Body of pancreas (tissue), 4 donors: ENCODE results near the gene TNFSF10. TPM values are rescaled to one million over a fixed set of nuclear protein-coding genes. Genes with fewer than 3 reads are reported as not detected.

ENCODE experiments used
- ATAC-seq: fragments of 150-250 bp; one replicate; pipeline ENCODE4 v1.9.1; 2016
- DNase-seq, 4 donors: peaks; one replicate each; pipeline ENCODE4 v3.0.0-alpha.2; 2019
- H3K27ac ChIP-seq, 4 donors: fragments of 200-600 bp; sonication (generic); 1 replicate in 3 of 4; 2 replicates in 1 of 4; pipeline versions ENCODE4 v1.5.1 to v1.6.1; 2016 to 2019; ENCODE audit warnings: mild to moderate bottlenecking in 1 of 4, mixed read lengths in 1 of 4, moderate library complexity in 1 of 4
- H3K27me3 ChIP-seq, 2 donors: fragments of 200-600 bp; sonication (generic); one replicate each; pipeline ENCODE4 v1.6.0; 2016; ENCODE audit warnings: mild to moderate bottlenecking in 1 of 2
- H3K36me3 ChIP-seq, 2 donors: fragments of 200-600 bp; sonication (generic); replicated peaks in 1 of 2; 2 replicates each; pipeline ENCODE4 v1.5.1; 2016; ENCODE audit warnings: low read depth in 2 of 2; ENCODE audit not compliant: insufficient read depth in 1 of 2
- H3K4me1 ChIP-seq: fragments of 200-600 bp; sonication (generic); one replicate; pipeline ENCODE4 v1.6.0; 2016
- H3K4me3 ChIP-seq, 2 donors: fragments of 200-600 bp; sonication (generic); 1 replicate in 1 of 2; 2 replicates in 1 of 2; pipeline ENCODE4 v1.5.1; 2016 to 2019
- H3K9me3 ChIP-seq, 3 donors: fragments of 200-600 bp; sonication (generic); 1 replicate in 2 of 3; 2 replicates in 1 of 3; pipeline ENCODE4 v1.5.1; 2016
- POLR2A ChIP-seq, 3 donors: fragments of 450-650 bp; IDR thresholded peaks; one replicate each; pipeline ENCODE4 v1.6.1; 2016; ENCODE audit warnings: antibody characterized with exemption in 3 of 3, mild to moderate bottlenecking in 2 of 3
- WGBS, 2 donors: methylation state at CpG; one replicate each; pipeline ENCODE4 v1.1.5; 2017; 5-methylcytosine and 5-hydroxymethylcytosine counted together
- intact Hi-C: fragments of 100-400 bp; cut with DNase I; formaldehyde crosslinking; loops from one replicate; pipeline ENCODE4 v1.15.1; 2023
- total RNA-seq, 2 donors: library from RNA; depleted of rRNA; stranded (reverse); fragments of >200 nt; gene quantifications; one replicate each; pipeline ENCODE4 v1.1.0, GENCODE V29; 2016
- TF ChIP-seq, protein P1 (sequence below), 7 experiments: fragments of 450-650 bp in 4 of 7; fragments of 200-600 bp in 3 of 7; sonication (generic) in 3 of 7; IDR thresholded peaks; one replicate each; pipeline ENCODE4 v1.5.1; 2016 to 2019; ENCODE audit warnings: antibody characterized with exemption in 7 of 7

The TNFSF10 gene
- total RNA-seq, 2 donors from 2014 or later: 27.5 to 40.9 TPM

DNA sequence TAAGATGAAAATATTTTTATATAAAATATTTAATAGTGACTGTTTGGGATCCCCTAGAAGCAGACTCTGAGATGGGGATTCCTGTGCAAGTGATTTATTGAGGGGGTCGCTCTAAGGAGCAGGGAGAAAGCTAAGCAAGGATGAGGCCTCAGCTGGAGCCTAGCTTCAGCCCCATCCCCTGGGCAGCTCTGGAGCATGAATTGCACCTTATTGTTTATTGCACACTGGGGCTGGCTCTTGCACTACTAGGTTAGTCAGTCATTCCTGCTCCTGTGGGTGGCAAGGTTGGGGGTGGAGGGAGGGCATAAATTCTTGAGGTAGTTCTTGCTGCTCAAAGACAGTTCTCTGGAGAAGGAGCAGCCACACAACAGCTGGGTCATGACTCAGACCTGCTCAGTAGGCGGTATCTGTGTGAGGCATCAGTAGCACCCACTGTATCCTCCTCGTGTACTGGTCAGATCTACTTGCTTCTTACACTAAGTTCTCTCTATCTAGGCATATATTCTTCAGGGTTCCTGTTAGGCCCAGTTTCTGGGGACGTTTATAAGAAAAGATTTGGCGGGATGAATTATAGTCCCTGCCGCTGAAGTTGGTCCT is 27.2 kb upstream of the TNFSF10 start:
- H3K4me3 ChIP-seq: no peak overlapping the region
- no peaks in the 10 kb centered on the region for H3K9me3 ChIP-seq
- intact Hi-C loops: no loop called here
- ATAC-seq (no peak), DNase-seq (no peak)
- WGBS, 2 donors: 81 to 91% methylated on average over 6 of the region's 6 CpGs
- H3K27ac ChIP-seq: no peak overlapping the region
- TF ChIP-seq, protein P1, sequence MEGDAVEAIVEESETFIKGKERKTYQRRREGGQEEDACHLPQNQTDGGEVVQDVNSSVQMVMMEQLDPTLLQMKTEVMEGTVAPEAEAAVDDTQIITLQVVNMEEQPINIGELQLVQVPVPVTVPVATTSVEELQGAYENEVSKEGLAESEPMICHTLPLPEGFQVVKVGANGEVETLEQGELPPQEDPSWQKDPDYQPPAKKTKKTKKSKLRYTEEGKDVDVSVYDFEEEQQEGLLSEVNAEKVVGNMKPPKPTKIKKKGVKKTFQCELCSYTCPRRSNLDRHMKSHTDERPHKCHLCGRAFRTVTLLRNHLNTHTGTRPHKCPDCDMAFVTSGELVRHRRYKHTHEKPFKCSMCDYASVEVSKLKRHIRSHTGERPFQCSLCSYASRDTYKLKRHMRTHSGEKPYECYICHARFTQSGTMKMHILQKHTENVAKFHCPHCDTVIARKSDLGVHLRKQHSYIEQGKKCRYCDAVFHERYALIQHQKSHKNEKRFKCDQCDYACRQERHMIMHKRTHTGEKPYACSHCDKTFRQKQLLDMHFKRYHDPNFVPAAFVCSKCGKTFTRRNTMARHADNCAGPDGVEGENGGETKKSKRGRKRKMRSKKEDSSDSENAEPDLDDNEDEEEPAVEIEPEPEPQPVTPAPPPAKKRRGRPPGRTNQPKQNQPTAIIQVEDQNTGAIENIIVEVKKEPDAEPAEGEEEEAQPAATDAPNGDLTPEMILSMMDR (IDR thresholded peaks at IDR 0.05): no peak
- no peak for TF ChIP-seq POLR2A (IDR thresholded peaks at IDR 0.05)
- H3K27me3 ChIP-seq: no peaks in the 10 kb centered on the region
- H3K4me1 ChIP-seq: peaks cover 15% of the 10 kb centered on the region
- H3K36me3 ChIP-seq: no peaks in the 10 kb centered on the region

DNA sequence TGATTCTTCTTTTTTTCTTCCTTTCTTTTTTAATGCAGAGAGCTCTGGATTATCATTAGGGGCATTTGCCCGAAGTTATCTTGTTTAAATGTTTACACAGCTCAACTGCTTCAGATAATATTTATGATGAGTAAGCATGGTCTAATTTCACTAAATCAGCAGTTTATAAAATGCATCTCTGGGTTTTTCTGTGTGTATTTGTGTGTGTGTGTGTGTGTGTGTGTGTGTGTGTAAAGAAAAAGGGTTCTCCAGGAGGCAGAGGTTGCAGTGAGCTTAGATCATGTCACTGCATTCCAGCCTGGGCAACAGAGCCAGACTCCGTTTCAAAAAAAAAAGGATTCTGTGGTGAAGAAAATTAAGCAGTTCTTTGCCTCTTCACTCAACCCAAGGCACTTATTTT is 25.9 kb upstream of the TNFSF10 start:
- Histone ChIP-seq H3K36me3 (no peaks in the 10 kb centered on the region), H3K27ac (no peak overlapping the region), H3K9me3 (no peaks in the 10 kb centered on the region), H3K4me3 (no peak overlapping the region), H3K27me3 (no peaks in the 10 kb centered on the region), H3K4me1 (peaks cover 15% of the 10 kb centered on the region)
- no peak for ATAC-seq
- intact Hi-C loops: no loop called here
- TF ChIP-seq, protein P1 (IDR thresholded peaks at IDR 0.05): no peak
- TF ChIP-seq POLR2A (IDR thresholded peaks at IDR 0.05): no peak
- 28 to 40% methylated on average over 2 of the region's 2 CpGs for WGBS, 2 donors
- DNase-seq: no peak

DNA sequence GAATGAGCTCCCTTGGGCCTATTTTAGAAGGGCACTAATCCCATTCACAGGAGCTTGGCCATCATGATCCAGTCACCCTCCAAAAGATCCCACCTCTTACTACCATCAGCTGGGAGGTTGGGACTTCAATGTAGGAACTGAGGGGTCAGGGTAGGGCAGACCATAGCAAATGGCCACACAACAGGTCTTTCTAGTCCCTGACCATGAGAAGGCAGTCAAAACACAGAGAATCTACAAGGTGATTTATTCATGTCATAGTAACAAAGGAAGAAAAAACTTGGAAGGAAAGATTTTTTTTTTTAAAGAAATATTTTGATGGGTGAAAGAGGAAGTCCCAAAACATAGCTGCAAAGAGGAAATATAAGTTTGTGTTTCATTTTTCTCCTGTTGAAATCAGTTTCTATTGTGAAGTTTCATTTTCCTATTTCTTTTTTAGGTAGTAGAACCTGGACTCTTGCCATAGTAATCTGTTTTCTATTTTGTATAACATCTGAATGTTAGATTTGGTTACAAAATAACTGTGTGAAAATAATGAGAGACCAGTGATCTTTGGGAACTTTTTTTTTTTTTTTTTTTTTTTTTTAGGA is 23.5 kb upstream of the TNFSF10 start:
- intact Hi-C loops: no loop called here
- TF ChIP-seq, protein P1 (IDR thresholded peaks at IDR 0.05): no peak
- TF ChIP-seq POLR2A (IDR thresholded peaks at IDR 0.05): no peak
- H3K4me3 ChIP-seq: no peak overlapping the region
- peak overlapping the region in 1 of 4 donors; percentile 53 for H3K27ac ChIP-seq
- no peaks in the 10 kb centered on the region for H3K27me3 ChIP-seq
- ATAC-seq (no peak), DNase-seq (no peak)
- H3K4me1 ChIP-seq: peaks cover 6% of the 10 kb centered on the region
- H3K36me3 ChIP-seq: no peaks in the 10 kb centered on the region
- H3K9me3 ChIP-seq: no peaks in the 10 kb centered on the region

DNA sequence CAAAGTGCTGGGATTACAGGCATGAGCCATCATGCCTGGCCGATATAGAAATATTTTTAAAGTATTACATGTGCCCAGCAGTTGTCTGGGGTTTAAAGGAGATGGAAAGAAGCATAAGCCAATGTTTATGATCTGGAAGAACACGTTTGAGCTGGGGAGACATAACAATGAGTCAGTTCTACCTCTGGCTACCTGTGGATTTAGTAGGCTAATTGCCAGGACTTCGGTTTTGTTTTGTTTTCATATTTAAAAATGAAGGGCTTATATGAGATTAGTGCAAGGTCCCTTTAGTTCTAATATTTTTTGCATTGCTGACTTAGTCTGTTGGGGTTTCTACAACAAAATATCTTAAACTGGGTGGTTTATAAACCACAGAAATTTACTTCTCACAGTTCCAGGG is 22.9 kb upstream of the TNFSF10 start:
- H3K36me3 ChIP-seq: no peaks in the 10 kb centered on the region
- TF ChIP-seq, protein P1 (IDR thresholded peaks at IDR 0.05): no peak
- TF ChIP-seq POLR2A (IDR thresholded peaks at IDR 0.05): no peak
- 85 to 86% methylated on average over 3 of the region's 3 CpGs for WGBS, 2 donors
- peak overlapping the region in 1 of 4 donors; percentile 35 for H3K27ac ChIP-seq
- DNase-seq: no peak
- intact Hi-C loops: no loop called here
- no peak for ATAC-seq
- H3K9me3 ChIP-seq: no peaks in the 10 kb centered on the region
- H3K27me3 ChIP-seq: no peaks in the 10 kb centered on the region
- peaks cover 6% of the 10 kb centered on the region for H3K4me1 ChIP-seq
- H3K4me3 ChIP-seq: no peak overlapping the region

DNA sequence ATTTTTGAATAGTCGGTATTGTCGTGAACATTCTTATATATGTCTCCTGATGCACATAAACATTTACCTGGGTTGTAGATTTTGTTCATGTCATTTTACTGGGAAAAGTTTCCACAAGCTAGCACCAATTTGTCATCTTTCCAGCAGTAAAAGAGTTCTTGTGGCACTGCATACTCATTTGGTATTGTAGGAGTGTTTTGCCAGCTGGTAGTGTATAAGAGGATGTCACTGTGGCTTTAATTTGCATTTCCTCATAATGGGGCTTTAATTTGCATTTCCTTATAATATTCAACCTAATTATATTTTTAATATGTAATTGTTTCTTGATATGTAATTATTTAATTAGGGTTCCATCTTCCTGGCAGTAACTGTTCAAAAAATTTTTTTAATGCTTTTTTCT is 21.2 kb upstream of the TNFSF10 start:
- 91% methylated on average over 2 of the region's 2 CpGs for WGBS, 2 donors
- H3K9me3 ChIP-seq: no peaks in the 10 kb centered on the region
- intact Hi-C loops: no loop called here
- ATAC-seq (no peak), DNase-seq (no peak)
- H3K4me1 ChIP-seq: peaks cover 6% of the 10 kb centered on the region
- no peak overlapping the region for H3K27ac ChIP-seq
- TF ChIP-seq, protein P1 (IDR thresholded peaks at IDR 0.05): no peak
- TF ChIP-seq POLR2A (IDR thresholded peaks at IDR 0.05): no peak
- H3K27me3 ChIP-seq: no peaks in the 10 kb centered on the region
- no peak overlapping the region for H3K4me3 ChIP-seq
- H3K36me3 ChIP-seq: no peaks in the 10 kb centered on the region
